Colonic mucosa (tissue), 4 donors: ENCODE results near the gene CHKB. TPM values are rescaled to one million over a fixed set of nuclear protein-coding genes. Genes with fewer than 3 reads are reported as not detected.
"Not testable (repeated sequence)": the region's sequence is repeated elsewhere in the genome, so short reads cannot be mapped to it uniquely, and the experiment has no call there.

Source experiments
- DNase-seq: peaks from one replicate; pipeline ENCODE4 v3.0.0-alpha.2; 2020
- H3K27ac ChIP-seq: fragments of 200-600 bp; one replicate; pipeline ENCODE4 v1.8.0; 2021
- H3K27me3 ChIP-seq: fragments of 200-600 bp; one replicate; pipeline ENCODE4 v1.8.0; 2021
- H3K36me3 ChIP-seq: fragments of 200-600 bp; one replicate; pipeline ENCODE4 v1.8.0; 2021
- H3K4me1 ChIP-seq: fragments of 200-600 bp; one replicate; pipeline ENCODE4 v1.8.0; 2021; ENCODE audit warnings: mild to moderate bottlenecking
- H3K4me3 ChIP-seq: fragments of 200-600 bp; one replicate; pipeline ENCODE4 v1.8.0; 2021
- H3K9ac ChIP-seq, 2 donors: one replicate each; pipeline ENCODE4 v1.7.0; 2013; ENCODE audit warnings: control low read depth in 2 of 2, low read depth in 2 of 2, low read length in 2 of 2
- H3K9me3 ChIP-seq: fragments of 200-600 bp; one replicate; pipeline ENCODE4 v1.8.0; 2021
- intact Hi-C: fragments of 100-400 bp; cut with DNase I; formaldehyde crosslinking; loops from one replicate; pipeline ENCODE4 v1.14.1; 2022
- total RNA-seq, 2 donors: library from RNA; stranded (reverse); fragmentation: NEBNext Ultra II Directional in 1 of 2; extraction: Animal tissue kit (Norgen Biotek cat#: 25700) in 1 of 2; gene quantifications; one replicate each; pipeline ENCODE4 v1.2.1, GENCODE V29; 2021
- TF ChIP-seq, protein P1 (sequence below): fragments of 200-600 bp; IDR thresholded peaks from one replicate; pipeline ENCODE4 v1.8.0; 2022; ENCODE audit warnings: antibody characterized with exemption, mild to moderate bottlenecking
- donor health status: healthy.
- donor health status: DM: no; HTN: no; CAD: no.
- donor health status: DM: no; HTN: no; CAD: no.

The CHKB gene
- total RNA-seq, 2 donors from 2014 or later: 52.6 to 89.7 TPM

DNA sequence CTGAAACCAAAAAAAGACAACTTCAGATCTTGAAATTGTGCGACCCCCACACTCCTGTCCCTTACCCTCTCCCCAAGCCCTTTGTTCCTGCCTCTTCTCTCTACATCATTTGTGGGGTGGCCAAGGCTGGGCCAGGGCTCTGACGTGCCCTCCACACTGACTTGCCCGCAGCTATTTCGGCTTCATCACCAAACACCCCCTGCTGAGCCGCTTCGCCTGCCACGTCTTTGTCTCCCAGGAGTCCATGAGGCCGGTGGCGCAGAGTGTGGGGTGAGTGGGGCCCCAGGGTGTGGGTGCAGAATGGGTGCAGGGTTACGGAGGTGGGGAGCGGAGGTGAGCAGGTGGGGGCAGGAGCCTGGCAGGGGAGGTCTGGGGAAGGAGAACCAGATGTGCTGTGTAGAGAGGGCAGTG lies 27.4 kb upstream of the CHKB start:
- H3K27me3 ChIP-seq: no peaks in the 10 kb centered on the region
- no peaks in the 10 kb centered on the region for H3K36me3 ChIP-seq
- H3K27ac ChIP-seq: no peak overlapping the region
- no peak overlapping the region for H3K9ac ChIP-seq
- H3K9me3 ChIP-seq: no peaks in the 10 kb centered on the region
- intact Hi-C loops: loop anchor here (10.0 kb wide), 1 partner anchor 45 kb away; the partner anchor contains the start of gene SYCE3
- no peak overlapping the region for H3K4me3 ChIP-seq
- DNase-seq: no peak
- TF ChIP-seq, protein P1, sequence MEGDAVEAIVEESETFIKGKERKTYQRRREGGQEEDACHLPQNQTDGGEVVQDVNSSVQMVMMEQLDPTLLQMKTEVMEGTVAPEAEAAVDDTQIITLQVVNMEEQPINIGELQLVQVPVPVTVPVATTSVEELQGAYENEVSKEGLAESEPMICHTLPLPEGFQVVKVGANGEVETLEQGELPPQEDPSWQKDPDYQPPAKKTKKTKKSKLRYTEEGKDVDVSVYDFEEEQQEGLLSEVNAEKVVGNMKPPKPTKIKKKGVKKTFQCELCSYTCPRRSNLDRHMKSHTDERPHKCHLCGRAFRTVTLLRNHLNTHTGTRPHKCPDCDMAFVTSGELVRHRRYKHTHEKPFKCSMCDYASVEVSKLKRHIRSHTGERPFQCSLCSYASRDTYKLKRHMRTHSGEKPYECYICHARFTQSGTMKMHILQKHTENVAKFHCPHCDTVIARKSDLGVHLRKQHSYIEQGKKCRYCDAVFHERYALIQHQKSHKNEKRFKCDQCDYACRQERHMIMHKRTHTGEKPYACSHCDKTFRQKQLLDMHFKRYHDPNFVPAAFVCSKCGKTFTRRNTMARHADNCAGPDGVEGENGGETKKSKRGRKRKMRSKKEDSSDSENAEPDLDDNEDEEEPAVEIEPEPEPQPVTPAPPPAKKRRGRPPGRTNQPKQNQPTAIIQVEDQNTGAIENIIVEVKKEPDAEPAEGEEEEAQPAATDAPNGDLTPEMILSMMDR: no peak
- H3K4me1 ChIP-seq: no peaks in the 10 kb centered on the region

DNA sequence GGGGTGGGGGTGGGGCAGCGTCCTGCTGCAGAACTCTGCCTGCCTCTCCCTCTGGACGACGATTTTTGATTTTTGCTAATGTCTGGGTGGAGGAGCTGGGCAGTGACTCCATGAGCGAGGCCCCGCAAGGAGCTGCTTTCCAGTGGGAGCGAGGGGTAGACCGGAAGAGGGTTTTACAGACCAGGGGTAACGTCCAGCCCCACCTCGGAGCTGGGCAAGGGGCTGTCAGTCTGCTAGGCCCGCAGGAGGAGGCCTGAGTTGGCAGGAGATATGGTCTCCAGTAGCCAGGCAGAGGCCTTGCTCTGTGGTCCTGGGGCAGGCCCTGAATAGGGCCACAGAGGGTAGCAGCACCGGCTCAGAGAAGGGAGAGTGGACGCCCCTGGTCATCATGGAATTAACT lies 26.9 kb upstream of the CHKB start:
- no peak for DNase-seq
- intact Hi-C loops: no loop called here
- no peaks in the 10 kb centered on the region for H3K36me3 ChIP-seq
- no peaks in the 10 kb centered on the region for H3K27me3 ChIP-seq
- H3K27ac ChIP-seq: no peak overlapping the region
- H3K9ac ChIP-seq: no peak overlapping the region
- no peaks in the 10 kb centered on the region for H3K9me3 ChIP-seq
- no peak overlapping the region for H3K4me3 ChIP-seq
- no peaks in the 10 kb centered on the region for H3K4me1 ChIP-seq
- TF ChIP-seq, protein P1: no peak

DNA sequence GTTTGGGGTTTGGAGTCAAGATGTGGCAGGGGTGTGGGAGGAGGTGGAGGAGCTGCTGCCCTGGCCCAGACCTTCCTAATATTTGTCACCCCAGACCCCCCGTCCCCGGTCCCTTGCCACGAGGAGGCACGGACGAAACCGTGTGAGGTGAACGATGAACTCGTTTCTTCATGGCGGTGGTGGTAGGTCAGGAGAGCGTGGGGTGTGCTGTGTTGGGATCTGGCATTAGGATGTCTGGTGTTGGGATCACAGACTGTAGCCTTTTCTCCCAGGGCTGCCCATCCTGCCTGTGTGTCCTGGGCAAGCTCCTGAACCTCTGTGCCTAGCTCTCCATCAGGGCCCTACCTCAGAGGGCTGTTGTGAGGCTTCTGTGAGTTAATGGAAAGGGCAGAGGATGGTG lies 26.3 kb upstream of the CHKB start:
- TF ChIP-seq, protein P1: no peak

DNA sequence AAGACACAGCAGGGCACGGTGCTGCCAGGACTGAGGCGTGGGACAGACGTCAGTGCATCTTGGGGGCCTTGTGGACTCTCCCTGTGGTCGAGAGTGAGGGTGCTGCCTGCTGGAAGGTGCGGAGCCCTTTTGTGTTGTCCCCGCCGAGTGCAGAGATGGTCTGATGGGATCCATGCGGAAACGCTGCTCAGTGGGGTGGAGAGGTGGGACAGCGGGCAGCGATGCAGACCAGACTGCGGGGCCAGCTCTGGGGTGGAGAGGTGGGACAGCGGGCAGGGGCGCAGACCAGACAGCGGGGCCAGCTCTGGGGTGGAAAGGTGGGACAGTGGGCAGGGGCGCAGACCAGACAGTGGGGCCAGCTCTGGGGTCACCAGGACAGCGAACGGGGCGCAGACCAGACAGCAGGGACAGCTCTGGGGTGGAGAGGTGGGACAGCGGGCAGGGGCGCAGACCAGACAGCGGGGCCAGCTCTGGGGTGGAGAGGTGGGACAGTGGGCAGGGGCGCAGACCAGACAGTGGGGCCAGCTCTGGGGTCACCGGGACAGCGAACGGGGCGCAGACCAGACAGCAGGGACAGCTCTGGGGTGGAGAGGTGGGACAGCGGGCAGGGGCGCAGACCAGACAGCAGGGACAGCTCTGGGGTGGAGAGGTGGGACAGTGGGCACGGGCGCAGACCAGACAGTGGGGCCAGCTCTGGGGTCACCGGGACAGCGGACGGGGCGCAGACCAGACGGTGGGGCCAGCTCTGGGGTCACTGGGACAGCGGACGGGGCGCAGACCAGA lies 25.6 kb upstream of the CHKB start:
- DNase-seq, H3K27me3 ChIP-seq, H3K27ac ChIP-seq, H3K4me1 ChIP-seq, H3K9ac ChIP-seq, H3K36me3 ChIP-seq, intact Hi-C loops, H3K4me3 ChIP-seq, H3K9me3 ChIP-seq: not testable (repeated sequence)

More for the DNA sequence above, 26.3 kb upstream of the CHKB start:
- H3K9me3 ChIP-seq: no peaks in the 10 kb centered on the region
- no peaks in the 10 kb centered on the region for H3K36me3 ChIP-seq
- DNase-seq: no peak
- intact Hi-C loops: no loop called here
- no peak overlapping the region for H3K27ac ChIP-seq
- no peaks in the 10 kb centered on the region for H3K4me1 ChIP-seq
- H3K9ac ChIP-seq: no peak overlapping the region
- H3K4me3 ChIP-seq: no peak overlapping the region
- H3K27me3 ChIP-seq: peaks cover 2% of the 10 kb centered on the region

DNA sequence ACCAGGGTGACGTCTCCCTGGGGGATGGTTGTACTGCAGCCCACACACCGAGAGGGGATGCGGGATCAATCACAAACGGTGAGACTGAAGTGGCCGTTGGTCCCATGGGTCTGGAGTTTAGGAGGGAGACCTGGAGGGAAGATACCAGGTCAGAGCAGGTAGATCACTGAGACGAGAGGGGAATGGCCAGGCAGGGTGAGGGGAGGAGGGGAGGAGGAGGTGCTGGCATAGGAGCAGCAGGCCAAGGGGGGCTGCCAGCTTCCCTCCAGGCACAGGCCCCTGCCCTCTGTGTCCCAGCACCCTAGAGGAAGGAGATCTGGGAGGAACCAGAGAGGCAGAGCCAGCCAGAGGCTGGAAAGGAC lies 25.0 kb upstream of the CHKB start:
- H3K27ac ChIP-seq: no peak overlapping the region
- no peak overlapping the region for H3K9ac ChIP-seq
- no peak overlapping the region for H3K4me3 ChIP-seq
- intact Hi-C loops: no loop called here
- H3K36me3 ChIP-seq: no peaks in the 10 kb centered on the region
- TF ChIP-seq, protein P1: no peak
- DNase-seq: no peak
- H3K4me1 ChIP-seq: no peaks in the 10 kb centered on the region
- no peaks in the 10 kb centered on the region for H3K9me3 ChIP-seq
- peaks cover 16% of the 10 kb centered on the region for H3K27me3 ChIP-seq

DNA sequence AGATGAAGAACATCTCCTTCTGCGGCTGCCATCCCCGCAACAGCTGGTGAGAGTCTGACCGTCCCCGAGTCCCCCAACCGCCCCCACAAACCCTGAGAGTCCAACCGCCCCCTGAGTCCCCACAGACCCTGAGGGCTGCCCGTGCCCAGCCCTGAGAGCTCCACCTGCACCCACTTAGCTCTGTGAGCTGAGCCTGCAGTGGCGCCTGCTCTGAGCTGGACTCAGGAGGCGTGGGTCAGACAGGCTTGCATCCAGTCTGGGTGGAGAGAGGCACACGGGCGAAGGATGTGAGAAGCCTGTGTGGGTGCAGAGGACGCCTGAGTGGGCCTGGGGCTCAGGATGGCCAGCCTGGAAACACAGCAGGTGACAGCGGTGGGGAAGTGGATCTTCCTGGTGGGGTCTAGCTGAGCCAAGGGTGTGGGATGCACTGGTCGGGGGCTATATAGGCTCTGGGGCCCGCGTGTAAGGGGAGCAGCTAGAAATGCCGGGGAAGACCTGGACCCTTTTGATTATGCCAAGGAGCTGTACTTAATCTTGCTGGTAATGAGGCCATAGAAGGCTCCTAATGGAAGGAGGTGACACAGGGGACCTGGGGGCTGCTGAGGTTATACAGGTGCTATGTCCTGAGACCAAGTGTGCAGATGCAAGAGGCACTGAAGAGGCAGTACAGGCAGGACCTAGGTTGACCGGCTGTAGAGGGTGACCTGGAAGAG lies 24.5 kb upstream of the CHKB start:
- Histone ChIP-seq H3K9me3 (no peaks in the 10 kb centered on the region), H3K9ac (no peak overlapping the region), H3K4me3 (no peak overlapping the region), H3K4me1 (no peaks in the 10 kb centered on the region), H3K27ac (no peak overlapping the region), H3K27me3 (peaks cover 21% of the 10 kb centered on the region), H3K36me3 (no peaks in the 10 kb centered on the region)
- TF ChIP-seq, protein P1: no peak
- intact Hi-C loops: no loop called here
- no peak for DNase-seq
